ENCODE measurements around the gene MMEL1. TPM values are rescaled to one million over a fixed set of nuclear protein-coding genes. Genes with fewer than 3 reads are reported as not detected.

The MMEL1 gene
- total RNA-seq, 1 experiment from 2014 or later: not detected

- TF ChIP-seq E2F1 (CRISPR knock-in tag; IDR thresholded peaks at IDR 0.05): no peak
- 0 out of 2 replicates have a peak, but pooled peaks have one; percentile 32 for TF ChIP-seq USF2 (CRISPR knock-in tag; IDR thresholded peaks at IDR 0.05)
- TF ChIP-seq MXD4 (CRISPR knock-in tag; IDR thresholded peaks at IDR 0.05; ENCODE audit: borderline replicate concordance): no peak
- TF ChIP-seq HMGXB4 (CRISPR knock-in tag; IDR thresholded peaks at IDR 0.05): peak; percentile 50; the same call in 1 of the 2 replicates
- 0 out of 2 replicates have a peak, but pooled peaks have one; percentile 24 for TF ChIP-seq ZNF416 (CRISPR knock-in tag; IDR thresholded peaks at IDR 0.05)
- TF ChIP-seq ZNF138 (CRISPR knock-in tag; conservative IDR thresholded peaks at IDR 0.05): no peak
- no peak for TF ChIP-seq ATF6 (CRISPR knock-in tag; IDR thresholded peaks at IDR 0.05)
- peak; percentile 53 for TF ChIP-seq FOXK1 (CRISPR knock-in tag; IDR thresholded peaks at IDR 0.05)
- no peak for TF ChIP-seq ZNF219 (CRISPR knock-in tag; IDR thresholded peaks at IDR 0.05; ENCODE audit: borderline replicate concordance)
- TF ChIP-seq AR (CRISPR knock-in tag; IDR thresholded peaks at IDR 0.05): no peak
- 0 out of 2 replicates have a peak, but pooled peaks have one; percentile 25 for TF ChIP-seq ESRRA (CRISPR knock-in tag; IDR thresholded peaks at IDR 0.05; ENCODE audit: borderline replicate concordance)
- no peak for TF ChIP-seq JUN (CRISPR knock-in tag; IDR thresholded peaks at IDR 0.05)
- TF ChIP-seq STAT6 (CRISPR knock-in tag; conservative IDR thresholded peaks at IDR 0.05; ENCODE audit: low read depth): no peak
Observed at GRCh38 chr1:2546515-2547209, 86.2 kb downstream of the MMEL1 start (continued).
